Measurements from ENCODE around the gene TLE2.

DNA sequence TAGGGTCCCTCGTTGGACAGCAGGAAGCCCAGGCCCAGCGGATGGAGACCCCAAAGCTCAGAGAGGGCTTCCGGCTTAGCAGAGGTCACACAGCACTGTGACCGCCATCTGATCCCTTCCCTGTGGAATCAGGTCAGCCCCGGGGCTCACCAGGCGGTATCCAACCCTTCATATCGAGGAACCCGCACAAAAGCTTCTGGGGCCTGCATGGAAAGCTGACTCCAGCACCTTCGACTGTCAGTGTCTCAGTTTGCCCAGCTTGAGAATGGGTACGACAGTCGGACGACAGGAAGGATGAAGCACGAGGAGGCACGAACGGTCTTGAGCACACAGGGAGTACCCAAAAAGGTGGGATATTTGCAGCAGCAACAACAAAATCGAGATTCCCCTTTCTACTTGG, 30.6 kb upstream of the TLE2 start:
- no peak for TF ChIP-seq KDM4B (IDR thresholded peaks at IDR 0.05; ENCODE audit: borderline replicate concordance in 2 of 2, low read depth in 1 of 2)
- TF ChIP-seq POLR2A (conservative IDR thresholded peaks at IDR 0.05), result no peak
- no peak for TF ChIP-seq JUND (IDR thresholded peaks at IDR 0.05; ENCODE audit: borderline replicate concordance, low read depth, low read length)
- no peak for TF ChIP-seq JUND (tag; IDR thresholded peaks at IDR 0.05; ENCODE audit: borderline replicate concordance, low read depth, low read length)
- TF ChIP-seq ZFPM2 (CRISPR knock-in tag; IDR thresholded peaks at IDR 0.05), result no peak
- TF ChIP-seq CHD2 (IDR thresholded peaks at IDR 0.05; ENCODE audit: low read depth, low read length), result no peak
- TF ChIP-seq CBX2 (IDR thresholded peaks at IDR 0.05; ENCODE audit: insufficient read depth, low read length, poor library complexity, severe bottlenecking), result no peak
- TF ChIP-seq, protein P1, sequence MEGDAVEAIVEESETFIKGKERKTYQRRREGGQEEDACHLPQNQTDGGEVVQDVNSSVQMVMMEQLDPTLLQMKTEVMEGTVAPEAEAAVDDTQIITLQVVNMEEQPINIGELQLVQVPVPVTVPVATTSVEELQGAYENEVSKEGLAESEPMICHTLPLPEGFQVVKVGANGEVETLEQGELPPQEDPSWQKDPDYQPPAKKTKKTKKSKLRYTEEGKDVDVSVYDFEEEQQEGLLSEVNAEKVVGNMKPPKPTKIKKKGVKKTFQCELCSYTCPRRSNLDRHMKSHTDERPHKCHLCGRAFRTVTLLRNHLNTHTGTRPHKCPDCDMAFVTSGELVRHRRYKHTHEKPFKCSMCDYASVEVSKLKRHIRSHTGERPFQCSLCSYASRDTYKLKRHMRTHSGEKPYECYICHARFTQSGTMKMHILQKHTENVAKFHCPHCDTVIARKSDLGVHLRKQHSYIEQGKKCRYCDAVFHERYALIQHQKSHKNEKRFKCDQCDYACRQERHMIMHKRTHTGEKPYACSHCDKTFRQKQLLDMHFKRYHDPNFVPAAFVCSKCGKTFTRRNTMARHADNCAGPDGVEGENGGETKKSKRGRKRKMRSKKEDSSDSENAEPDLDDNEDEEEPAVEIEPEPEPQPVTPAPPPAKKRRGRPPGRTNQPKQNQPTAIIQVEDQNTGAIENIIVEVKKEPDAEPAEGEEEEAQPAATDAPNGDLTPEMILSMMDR (IDR thresholded peaks at IDR 0.05 in 2 of 3, conservative IDR thresholded peaks at IDR 0.05 in 1 of 3; ENCODE audit: insufficient read depth in 2 of 3, low read depth in 1 of 3, low read length in 3 of 3), result no peak
- TF ChIP-seq, protein P2, sequence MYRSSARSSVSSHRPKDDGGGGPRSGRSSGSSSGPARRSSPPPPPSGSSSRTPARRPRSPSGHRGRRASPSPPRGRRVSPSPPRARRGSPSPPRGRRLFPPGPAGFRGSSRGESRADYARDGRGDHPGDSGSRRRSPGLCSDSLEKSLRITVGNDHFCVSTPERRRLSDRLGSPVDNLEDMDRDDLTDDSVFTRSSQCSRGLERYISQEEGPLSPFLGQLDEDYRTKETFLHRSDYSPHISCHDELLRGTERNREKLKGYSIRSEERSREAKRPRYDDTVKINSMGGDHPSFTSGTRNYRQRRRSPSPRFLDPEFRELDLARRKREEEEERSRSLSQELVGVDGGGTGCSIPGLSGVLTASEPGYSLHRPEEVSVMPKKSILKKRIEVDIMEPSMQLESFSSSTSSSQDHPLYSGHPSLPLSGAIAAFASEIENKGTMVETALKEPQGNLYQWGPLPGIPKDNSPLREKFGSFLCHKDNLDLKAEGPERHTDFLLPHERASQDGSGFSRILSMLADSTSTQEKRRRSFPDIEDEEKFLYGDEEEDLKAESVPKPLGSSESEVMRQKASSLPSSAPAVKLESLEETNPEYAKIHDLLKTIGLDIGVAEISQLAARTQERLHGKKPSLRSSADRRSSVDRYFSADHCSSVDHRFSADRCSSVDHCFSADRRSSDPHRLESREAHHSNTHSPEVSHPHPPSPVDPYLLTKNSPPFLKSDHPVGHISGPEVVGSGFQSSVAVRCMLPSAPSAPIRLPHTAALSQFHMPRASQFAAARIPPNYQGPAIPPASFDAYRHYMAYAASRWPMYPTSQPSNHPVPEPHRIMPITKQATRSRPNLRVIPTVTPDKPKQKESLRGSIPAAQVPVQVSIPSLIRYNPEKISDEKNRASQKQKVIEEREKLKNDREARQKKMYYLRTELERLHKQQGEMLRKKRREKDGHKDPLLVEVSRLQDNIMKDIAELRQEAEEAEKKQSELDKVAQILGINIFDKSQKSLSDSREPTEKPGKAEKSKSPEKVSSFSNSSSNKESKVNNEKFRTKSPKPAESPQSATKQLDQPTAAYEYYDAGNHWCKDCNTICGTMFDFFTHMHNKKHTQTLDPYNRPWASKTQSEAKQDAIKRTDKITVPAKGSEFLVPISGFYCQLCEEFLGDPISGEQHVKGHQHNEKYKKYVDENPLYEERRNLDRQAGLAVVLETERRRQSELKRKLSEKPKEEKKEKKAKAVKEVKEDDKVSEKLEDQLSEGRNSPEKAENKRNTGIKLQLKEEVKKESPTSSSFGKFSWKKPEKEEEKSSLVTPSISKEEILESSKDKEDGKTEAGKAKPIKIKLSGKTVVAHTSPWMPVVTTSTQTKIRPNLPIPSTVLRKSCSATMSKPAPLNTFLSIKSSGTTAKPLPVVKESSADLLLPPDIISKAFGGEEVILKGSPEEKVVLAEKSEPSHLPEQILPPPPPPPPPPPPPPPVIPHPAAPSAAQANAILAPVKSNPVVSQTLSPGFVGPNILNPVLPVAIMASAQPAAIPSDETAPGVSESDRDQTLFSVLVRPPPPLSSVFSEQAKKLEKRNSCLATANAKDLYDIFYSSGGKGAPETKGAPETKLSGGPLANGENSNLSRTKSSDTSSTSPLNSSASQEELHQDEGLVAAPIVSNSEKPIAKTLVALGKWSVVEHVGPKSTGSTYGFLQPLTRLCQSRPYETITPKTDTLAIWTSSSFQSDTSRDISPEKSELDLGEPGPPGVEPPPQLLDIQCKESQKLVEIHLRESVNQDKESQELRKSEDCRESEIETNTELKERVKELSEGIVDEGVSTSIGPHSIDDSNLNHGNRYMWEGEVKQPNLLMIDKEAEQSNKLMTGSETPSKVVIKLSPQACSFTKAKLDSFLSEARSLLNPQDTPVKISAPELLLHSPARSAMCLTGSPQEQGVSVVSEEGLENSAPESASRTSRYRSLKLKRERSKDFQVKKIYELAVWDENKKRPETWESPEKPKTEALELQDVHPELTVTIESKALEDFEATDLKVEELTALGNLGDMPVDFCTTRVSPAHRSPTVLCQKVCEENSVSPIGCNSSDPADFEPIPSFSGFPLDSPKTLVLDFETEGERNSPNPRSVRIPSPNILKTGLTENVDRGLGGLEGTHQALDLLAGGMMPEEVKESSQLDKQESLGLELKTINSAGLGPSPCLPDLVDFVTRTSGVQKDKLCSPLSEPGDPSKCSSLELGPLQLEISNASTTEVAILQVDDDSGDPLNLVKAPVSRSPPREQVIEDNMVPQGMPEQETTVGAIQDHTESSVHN (IDR thresholded peaks at IDR 0.05; ENCODE audit: borderline replicate concordance in 1 of 2, low read depth in 1 of 2), result no peak
- no peak for TF ChIP-seq CCAR2 (IDR thresholded peaks at IDR 0.05; ENCODE audit: low read depth, low read length)
- TF ChIP-seq CHD4 (IDR thresholded peaks at IDR 0.05; ENCODE audit: insufficient read depth, insufficient replicate concordance, low read depth, low read length, poor library complexity, severe bottlenecking), result no peak
